H7 (cell line): ENCODE data around the gene NCOA3. TPM values are rescaled to one million over a fixed set of nuclear protein-coding genes. Genes with fewer than 3 reads are reported as not detected.
A peak's percentile ranks its signal among the peaks of the same experiment; 100 is the strongest.
"Not testable (repeated sequence)": the region's sequence is repeated elsewhere in the genome, so short reads cannot be mapped to it uniquely, and the experiment has no call there.

Experiments
- DNase-seq: peaks from one replicate; pipeline ENCODE4 v3.0.0; 2012
- H3K27me3 ChIP-seq: 2 replicates; pipeline ENCODE4 v1.6.0; 2011; ENCODE audit warnings: mild to moderate bottlenecking, low read length; ENCODE audit not compliant: control insufficient read depth, insufficient read depth
- H3K36me3 ChIP-seq: replicated peaks from 2 replicates; pipeline ENCODE4 v1.5.1; 2011; ENCODE audit warnings: low read length; ENCODE audit not compliant: control insufficient read depth, insufficient read depth
- H3K4me3 ChIP-seq: 2 replicates; pipeline ENCODE4 v1.5.1; 2011; ENCODE audit warnings: low read depth, mild to moderate bottlenecking, control low read depth, low read length, moderate library complexity; ENCODE audit not compliant: insufficient read depth
- total RNA-seq: library from RNA; depleted of rRNA; stranded (reverse); fragments of >200 nt; shearing (Covaris generic); gene quantifications from 2 replicates; pipeline ENCODE4 v1.2.3, GENCODE V29; 2014

The NCOA3 gene
- total RNA-seq, 1 experiment from 2014 or later, result 10.1 TPM

GRCh38 chr20:47568837-47569410 is 67.2 kb downstream of the NCOA3 start:
- no peak for DNase-seq
- Histone ChIP-seq H3K36me3 (no peaks in the 10 kb centered on the region), H3K27me3 (no peaks in the 10 kb centered on the region), H3K4me3 (no peak overlapping the region)

GRCh38 chr20:47571426-47571825 is 69.7 kb downstream of the NCOA3 start:
- H3K4me3 ChIP-seq, result no peak overlapping the region
- DNase-seq, result no peak
- no peaks in the 10 kb centered on the region for H3K36me3 ChIP-seq
- no peaks in the 10 kb centered on the region for H3K27me3 ChIP-seq

GRCh38 chr20:47572105-47572729 is 70.5 kb downstream of the NCOA3 start:
- H3K4me3 ChIP-seq, result no peak overlapping the region
- no peaks in the 10 kb centered on the region for H3K36me3 ChIP-seq
- DNase-seq, result no peak
- H3K27me3 ChIP-seq, result no peaks in the 10 kb centered on the region

DNA sequence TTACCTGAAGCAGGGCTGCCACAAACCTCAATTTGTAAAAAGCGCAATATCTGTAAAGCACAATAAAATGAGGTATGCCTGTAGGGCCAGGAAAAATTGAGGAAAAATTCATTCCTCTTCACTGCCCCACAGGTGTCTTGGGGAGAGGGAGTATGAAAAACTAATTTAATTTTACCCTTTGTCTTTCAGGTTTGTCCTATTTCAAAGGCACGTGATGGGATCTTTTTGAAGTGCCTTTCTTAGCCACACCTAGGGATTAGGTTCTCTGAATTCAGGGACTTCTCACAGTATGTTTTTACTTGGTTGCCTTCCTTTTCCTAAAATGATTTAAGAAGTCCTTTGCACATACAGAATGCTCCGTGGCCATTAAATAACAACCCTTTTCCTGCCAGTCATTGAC is 71.9 kb downstream of the NCOA3 start:
- Histone ChIP-seq H3K36me3 (no peaks in the 10 kb centered on the region), H3K4me3 (no peak overlapping the region), H3K27me3 (no peaks in the 10 kb centered on the region)
- DNase-seq, result no peak

GRCh38 chr20:47574616-47575364 is 73.1 kb downstream of the NCOA3 start:
- Histone ChIP-seq H3K4me3 (no peak overlapping the region), H3K27me3 (no peaks in the 10 kb centered on the region), H3K36me3 (no peaks in the 10 kb centered on the region)
- DNase-seq, result no peak

DNA sequence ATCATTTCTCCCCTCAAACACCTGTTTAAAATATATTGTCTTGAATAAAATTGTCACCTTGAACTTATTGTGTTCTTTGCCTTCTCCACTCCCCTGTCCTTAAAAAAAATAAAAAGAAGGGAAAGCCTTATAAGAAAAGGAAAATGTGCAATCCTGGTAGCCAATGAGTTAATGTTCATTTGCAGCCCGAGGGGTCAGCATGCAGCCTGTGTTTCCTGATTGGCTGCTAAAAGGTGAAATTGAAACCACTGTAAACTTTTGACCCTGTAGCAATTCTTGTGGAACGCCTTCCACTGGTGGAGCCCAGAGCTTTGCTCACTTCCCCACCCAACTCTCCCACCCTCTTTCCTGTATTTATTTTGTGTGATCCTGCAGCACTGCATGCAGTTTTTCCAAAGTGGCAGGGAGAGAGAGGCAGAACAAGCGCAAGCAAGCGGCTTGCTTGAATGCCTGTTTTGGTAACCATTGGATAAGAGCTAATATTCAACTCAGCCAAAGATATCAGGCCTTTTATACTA is 74.9 kb downstream of the NCOA3 start:
- Histone ChIP-seq H3K4me3 (no peak overlapping the region), H3K27me3 (no peaks in the 10 kb centered on the region), H3K36me3 (no peaks in the 10 kb centered on the region)
- peak; percentile 59 for DNase-seq

GRCh38 chr20:47577314-47577713 is 75.6 kb downstream of the NCOA3 start:
- DNase-seq, result no peak
- H3K4me3 ChIP-seq, result no peak overlapping the region
- no peaks in the 10 kb centered on the region for H3K36me3 ChIP-seq
- no peaks in the 10 kb centered on the region for H3K27me3 ChIP-seq

DNA sequence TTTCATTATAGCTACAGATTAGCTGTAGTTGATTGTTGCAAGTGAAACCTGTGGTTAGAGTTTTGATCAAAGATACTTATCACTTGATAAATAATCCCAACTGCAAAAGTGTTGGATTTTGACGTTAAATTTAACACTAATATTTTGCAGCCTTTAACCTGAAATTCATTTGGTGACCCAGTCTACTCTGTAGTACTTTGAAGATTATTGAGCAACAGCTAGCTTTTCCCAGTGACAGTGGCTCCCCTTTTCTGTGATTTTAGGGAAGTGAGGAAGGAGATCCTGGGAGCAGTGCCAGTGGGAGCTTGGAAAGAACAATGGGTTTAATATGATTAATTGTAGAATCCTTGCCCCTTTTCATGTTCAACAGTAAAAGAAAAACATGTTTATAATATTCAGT is 76.9 kb downstream of the NCOA3 start:
- H3K36me3 ChIP-seq, result no peaks in the 10 kb centered on the region
- no peak overlapping the region for H3K4me3 ChIP-seq
- H3K27me3 ChIP-seq, result no peaks in the 10 kb centered on the region
- no peak for DNase-seq

GRCh38 chr20:47580686-47581085 is 79.0 kb downstream of the NCOA3 start:
- H3K4me3 ChIP-seq, H3K27me3 ChIP-seq, DNase-seq, H3K36me3 ChIP-seq: not testable (repeated sequence)

DNA sequence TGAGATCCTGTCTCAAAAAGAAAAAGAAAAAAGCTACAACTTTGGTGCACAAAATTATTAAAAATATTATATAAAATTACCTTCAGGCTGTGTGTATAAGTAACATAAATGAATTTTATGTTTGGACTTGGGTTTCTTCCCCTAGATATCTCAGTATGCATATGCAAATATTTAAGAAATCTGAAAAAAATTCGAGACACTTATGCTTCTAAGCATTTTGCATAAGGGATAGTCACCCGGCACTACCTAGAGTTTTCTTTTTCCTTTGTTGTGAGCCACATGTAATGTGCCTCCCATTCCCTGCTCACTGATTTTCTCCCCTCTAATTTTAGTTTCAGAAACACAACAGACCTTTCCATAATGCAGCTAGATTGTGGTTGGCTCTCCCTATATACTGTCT is 79.4 kb downstream of the NCOA3 start:
- Histone ChIP-seq H3K36me3 (no peaks in the 10 kb centered on the region), H3K4me3 (no peak overlapping the region), H3K27me3 (no peaks in the 10 kb centered on the region)
- no peak for DNase-seq

DNA sequence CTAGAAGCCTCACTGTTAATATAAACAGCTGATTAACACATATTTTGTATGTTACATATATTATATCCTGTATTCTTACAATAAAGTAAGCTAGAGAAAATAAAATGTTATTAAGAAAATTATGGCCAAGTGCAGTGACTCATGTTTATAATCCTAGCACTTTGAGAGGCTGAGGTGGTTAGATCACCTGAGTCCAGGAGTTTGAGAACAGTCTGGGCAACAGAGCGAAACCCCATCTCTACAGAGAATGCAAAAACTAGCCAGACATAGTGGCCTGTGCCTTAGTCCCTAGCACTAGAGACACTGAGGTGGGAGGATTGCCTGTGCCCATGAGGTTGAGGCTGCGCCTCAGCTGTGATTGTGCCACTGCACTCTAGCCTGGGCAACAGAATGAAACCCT is 81.9 kb downstream of the NCOA3 start:
- H3K36me3 ChIP-seq, result no peaks in the 10 kb centered on the region
- DNase-seq, result no peak
- no peak overlapping the region for H3K4me3 ChIP-seq
- no peaks in the 10 kb centered on the region for H3K27me3 ChIP-seq

DNA sequence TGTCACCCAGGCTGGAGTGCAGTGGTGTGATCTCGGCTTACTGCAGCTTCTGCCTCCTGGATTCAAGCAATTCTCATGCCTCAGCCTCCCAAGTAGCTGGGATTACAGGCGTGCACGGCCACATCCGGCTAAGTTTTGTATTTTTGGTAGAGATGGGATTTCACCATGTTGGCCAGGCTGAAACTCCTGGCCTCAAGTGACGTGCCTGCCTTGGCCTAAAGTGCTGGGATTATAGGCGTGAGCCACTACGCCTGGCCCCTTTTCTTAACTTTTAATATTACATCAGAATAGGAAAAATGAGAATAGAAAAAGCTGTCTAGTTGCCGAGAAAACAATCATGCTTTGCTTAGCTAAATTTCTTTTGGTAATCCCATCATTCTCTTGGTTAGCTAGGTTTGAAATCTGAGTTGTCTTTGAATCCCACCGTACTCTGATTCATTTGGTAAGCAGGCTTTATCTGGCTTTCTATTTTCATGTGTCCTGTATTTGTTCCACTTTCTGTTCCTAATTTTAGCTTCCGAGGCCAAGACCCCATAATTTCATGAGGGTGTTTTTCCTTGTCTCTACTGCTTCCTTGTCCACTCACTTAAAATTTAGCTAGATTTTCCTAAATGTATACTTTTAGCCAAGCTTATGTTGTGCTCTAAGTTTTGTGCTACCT is 83.5 kb downstream of the NCOA3 start:
- DNase-seq, result no peak
- Histone ChIP-seq H3K36me3 (no peaks in the 10 kb centered on the region), H3K4me3 (no peak overlapping the region), H3K27me3 (no peaks in the 10 kb centered on the region)

GRCh38 chr20:47586649-47587294 is 85.1 kb downstream of the NCOA3 start:
- DNase-seq, result peak; percentile 50

DNA sequence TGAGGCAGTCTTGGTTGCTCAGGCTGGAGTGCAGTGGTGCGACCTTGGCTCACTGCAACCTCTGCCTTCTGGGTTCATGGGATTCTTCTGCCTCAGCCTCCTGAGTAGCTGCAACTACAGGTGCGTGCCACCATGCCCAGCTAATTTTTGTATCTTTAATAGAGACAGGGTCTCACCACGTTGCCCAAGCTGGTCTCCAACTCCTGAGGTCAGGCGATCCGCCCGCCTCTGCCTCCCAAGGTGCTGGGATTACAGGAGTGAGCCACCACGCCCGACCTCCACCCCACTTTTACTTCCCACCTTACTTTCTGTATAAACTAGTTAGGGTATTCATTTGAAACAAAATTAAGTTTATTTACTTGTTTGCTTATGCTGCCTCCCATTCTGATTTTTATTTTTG is 86.5 kb downstream of the NCOA3 start:
- DNase-seq, result no peak
- Histone ChIP-seq H3K27me3 (no peaks in the 10 kb centered on the region), H3K4me3 (no peak overlapping the region)

More at GRCh38 chr20:47586649-47587294, 85.1 kb downstream of the NCOA3 start:
- H3K36me3 ChIP-seq, result no peaks in the 10 kb centered on the region
- no peak overlapping the region for H3K4me3 ChIP-seq
- H3K27me3 ChIP-seq, result no peaks in the 10 kb centered on the region

More for the DNA sequence above, 86.5 kb downstream of the NCOA3 start:
- H3K36me3 ChIP-seq, result no peaks in the 10 kb centered on the region
